NCI-H146 (cell line): ENCODE measurements around the gene FNDC11.

Experiments
- DNase-seq: peaks from one replicate; lab custom pipeline; 2025; lab: John Stamatoyannopoulos, UW

The FNDC11 gene

DNA sequence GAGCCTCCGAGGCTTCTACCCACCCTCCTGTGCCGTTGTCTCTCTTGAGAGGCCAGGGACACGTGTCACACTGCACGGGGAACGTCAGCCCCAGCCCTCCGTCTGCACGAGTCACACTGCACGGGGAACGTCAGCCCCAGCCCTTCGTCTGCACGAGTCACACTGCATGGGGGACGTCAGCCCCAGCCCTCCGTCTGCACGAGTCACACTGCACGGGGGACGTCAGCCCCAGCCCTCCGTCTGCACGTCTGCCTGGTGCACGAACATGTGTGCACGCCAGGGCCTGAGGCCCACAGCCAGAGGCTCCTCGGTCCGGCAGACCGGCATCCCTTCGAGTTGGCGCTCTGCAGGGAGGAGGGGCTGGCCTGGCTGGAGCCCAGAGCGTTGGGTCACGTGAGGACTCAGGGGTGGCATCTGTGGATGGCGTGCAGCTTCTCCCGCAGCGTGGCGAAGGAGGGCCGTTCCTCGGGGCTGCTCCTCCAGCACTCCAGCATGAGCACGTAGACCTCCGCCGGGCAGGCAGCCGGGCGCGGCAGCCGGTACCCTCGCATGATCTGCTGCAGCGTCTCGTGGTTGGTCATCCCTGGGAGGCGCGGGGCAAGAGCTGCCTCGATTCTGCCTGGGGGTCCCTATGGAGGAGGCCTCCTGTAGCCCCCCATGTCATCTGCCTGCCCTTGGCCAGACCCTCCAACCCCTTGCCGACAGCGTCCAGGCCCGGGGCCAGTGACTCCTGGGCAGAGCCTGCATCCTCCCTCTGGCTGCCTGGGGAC is 13.4 kb upstream of the FNDC11 start:
- no peak for DNase-seq

DNA sequence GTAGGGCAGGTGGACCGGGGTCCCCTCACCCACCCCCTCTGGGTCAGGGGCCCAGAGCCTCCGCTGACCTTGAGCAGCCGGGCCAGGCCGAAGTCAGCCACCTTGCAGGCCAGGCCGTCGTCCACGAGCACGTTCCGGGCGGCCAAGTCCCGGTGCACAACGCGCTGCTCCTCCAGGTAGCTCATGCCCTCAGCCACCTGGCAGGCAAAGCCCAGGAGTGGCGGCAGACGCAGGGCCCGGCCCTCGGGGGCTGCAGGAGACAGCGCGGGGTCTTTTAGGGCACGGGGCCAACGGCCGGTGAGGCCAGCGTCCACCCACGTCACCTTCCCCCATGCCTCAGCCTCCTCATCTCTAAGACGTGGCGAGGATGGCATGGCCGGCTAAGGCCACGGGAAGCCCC is 12.6 kb upstream of the FNDC11 start:
- DNase-seq = no peak

DNA sequence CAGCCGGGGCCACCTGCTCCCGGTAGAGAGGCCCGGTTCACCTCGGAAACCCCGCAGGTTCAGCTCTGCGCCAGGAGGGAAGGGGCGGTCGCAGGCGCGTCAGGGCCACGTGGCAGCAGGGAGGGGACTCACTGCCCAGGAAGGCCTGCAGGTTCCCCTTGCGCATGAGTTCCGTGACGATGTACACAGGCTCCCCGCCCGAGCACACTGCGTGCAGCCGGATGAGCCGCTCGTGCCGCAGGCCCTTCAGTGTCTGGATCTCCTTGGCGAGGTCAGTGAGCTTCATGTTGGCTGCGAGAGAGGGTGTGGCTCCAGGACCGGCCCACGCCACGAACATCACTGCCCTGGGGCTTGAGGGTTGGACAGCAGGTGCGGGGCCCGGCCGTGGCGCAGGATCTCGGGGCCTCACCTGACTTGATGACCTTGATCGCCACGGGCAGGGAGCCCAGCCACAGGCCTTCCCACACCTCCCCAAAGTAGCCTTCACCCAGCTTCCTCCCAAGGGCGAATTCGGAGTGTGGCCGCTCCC is 11.9 kb upstream of the FNDC11 start:
- no peak for DNase-seq

DNA sequence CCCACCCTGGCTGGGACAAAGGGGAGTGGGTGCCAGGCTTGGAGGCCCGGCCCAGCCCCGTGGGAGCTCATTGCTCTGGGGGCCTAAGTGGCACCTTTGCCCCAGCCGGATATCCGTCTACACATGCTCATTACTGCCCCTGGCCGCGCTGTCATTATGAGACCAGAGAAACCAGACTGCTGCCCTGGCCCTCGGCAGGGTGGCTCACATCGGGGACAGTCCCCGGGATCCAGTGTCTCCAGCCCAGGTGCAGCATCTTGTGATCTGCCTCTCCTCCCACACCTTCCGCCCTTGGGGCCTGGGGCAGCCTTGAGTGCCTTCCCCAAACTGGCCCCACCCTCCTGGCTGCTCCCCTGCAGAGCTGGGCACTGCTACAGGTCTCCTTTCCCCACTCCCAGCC is 11.3 kb upstream of the FNDC11 start:
- DNase-seq = no peak

DNA sequence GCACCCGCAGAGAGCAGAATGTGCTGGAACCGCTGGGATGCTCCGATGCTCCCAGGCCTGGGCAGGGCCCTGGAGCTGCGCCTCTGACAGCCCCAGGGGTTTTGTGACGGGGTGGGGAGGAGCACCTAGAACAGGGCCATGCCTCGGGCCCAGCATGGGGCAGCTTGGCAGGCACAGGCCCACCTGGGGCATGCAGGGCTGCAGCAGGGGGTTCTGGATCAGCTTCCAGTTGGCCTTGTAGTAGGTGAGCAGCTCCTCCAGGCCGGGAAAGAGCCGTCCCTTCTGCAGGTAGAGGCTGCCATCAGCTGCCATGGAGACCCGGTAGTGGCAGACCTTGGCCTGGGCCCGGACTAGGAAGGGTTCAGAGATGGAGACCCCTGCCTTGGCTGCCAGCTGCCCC is 10.8 kb upstream of the FNDC11 start:
- DNase-seq = no peak

DNA sequence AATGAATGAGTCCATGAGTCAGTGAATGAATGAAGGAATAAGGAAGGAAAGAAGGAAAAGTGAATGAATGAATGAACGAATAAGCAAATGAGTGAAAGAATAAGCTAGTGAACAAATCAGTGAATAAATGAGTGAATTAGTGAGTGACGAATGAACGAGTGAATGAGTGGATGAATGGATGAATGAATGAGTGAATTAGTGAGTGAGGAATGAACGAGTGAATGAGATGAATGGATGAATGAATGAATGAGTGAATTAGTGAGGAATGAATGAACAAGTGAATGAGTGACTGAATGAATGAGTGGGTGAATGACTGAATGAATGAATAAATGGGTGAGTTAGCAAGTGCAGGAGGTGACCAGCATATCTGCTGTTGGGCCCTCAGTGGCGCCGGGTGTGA is 10.2 kb upstream of the FNDC11 start:
- DNase-seq = no peak

DNA sequence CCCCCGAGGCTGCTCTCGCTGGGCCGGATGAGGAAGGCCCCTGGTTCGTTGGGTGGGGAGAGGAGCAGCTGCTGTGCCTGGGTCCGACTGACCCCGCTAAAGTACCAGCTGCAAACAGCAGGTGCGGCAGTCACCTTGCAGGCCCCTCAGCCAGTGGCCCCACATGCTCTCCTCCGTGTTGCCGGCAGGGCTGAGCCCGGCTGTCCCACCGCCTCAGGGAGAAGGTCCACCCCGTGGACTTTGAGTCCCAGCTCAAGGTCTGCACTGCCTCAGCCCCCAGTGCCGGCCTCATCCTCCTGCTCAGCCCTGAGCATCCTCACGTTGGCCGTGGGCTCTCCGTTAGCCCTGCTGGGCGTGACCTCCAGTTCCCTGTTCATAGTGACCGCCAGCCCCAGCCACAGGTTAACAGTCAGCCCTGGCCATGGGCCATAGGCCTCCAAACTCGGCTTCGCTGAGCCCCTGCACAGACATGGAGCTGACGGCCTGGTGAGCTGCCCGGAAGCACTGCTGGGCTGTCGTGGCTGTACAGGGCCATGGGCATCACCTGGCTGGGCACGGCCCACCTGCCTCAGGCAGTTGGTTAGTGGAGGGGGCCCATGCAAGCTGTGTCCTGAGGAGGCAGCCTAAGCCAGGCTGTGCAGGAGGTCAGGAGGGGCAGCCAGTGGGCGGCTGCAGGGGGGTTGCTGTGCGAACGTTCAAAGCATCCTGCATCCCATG is 9.6 kb upstream of the FNDC11 start:
- no peak for DNase-seq

DNA sequence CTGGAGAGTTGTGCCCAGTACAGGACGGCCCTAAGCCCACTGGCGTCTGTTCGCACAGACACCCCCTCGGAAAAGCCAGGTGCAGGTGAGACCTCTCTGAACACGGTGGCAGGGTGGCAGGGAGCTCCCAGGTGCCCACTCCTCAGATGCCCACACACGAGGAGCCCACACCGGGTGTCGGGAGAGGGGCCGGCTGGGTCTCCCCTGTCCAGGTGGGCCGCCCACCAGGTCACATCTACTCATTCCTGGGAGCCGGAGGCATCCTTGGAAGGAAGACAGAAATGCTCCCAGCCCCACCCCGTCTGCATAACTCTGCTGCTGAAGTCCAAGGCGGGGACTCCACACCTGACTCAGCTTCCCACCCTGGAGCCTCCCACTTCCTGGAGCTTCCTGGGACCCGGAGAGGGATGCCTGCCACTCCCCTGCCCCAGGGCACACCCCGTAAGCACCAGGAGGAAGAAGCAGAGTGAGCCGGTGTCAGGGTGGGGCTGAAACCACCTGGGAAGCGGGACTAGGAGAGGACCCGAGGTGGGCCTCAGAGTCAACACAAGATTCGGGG is 8.9 kb upstream of the FNDC11 start:
- no peak for DNase-seq

DNA sequence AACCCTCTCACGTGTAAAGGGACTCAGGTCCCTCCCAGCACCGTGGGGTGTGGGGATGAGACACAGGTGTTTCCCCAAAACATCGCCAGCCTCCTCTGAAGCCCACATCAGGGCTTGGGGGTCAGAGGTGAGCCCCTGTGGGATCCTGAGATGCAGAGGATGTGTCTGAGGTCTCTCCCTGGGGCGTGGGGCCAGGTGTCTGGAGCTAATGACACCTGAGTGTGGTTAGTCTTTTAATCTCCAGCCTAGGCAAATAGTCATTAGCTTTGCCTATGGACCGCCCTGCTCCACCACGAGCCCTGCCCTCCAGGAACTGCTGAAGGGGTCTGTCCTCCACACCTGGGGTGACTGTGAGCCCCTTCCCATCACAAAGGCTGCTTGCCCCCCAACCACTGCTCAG is 8.1 kb upstream of the FNDC11 start:
- peak; percentile 91 for DNase-seq

DNA sequence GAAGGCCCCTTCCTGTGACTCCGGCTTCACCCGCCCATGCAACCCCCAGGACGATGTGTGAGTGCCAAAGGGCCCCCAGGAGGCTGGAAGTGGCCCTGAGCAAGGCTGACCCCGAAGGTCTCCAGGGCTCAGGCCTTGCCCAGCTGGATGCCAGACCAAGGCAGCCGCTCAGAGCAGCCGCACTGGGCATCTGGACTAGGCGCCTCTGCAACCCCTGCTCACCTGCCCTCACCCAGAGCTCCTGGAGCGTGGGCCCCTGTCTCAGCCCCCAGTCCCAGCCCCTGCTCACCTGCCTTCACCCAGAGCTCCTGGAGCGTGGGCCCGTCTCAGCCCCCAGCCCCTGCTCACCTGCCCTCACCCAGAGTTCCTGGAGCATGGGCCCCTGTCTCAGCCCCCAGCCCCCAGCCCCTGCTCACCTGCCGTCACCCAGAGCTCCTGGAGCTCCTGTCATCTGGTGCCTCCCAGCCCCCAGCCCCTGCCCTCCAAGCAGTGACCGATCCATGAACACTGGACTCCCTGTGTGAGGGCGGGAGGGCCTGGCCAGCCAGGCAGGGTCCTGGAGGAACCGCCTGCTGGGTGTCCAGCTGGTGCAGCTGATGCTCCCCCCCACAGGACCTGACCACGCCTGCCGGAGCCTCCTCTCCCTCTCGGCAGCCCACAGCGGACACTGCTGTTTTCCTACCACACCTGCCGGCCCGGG is 7.6 kb upstream of the FNDC11 start:
- peak; percentile 94 for DNase-seq

DNA sequence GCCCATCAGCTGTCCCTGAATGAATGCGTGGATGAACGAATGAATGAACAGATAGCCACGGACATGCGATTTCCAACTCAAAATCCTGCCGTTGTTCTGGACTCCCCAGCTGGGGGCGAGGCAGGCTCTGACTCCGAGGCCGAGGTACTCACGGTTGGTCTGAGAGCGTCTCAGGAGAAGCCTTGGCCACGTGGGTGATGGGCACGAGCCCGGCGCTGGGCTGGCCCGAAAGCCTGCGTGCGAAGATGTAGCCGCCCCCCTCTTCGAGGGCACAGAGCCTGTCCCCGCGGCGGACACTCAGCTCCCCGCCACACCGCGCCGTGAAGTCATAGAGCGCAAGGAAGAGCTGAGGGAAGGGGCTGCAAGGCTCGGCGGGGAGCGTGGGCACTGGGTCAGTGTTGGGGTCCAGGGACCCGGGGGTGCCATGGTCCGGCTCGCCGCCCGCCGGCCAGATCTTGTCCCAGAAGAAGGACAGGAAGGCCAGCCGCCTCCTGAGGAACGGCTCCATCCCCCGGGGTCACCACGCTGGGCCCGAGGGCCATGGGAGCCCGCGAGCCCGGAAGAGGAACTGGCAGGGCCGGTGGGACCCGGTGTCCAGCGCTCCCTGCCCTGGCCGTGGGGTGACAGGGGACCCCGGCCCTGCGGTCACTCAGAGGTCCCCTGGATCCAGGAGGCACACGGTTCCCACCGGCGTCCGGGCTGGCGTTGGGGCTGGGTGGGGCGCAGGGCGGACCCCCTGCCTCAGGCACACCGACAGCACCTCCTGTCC is 6.8 kb upstream of the FNDC11 start:
- DNase-seq = no peak

DNA sequence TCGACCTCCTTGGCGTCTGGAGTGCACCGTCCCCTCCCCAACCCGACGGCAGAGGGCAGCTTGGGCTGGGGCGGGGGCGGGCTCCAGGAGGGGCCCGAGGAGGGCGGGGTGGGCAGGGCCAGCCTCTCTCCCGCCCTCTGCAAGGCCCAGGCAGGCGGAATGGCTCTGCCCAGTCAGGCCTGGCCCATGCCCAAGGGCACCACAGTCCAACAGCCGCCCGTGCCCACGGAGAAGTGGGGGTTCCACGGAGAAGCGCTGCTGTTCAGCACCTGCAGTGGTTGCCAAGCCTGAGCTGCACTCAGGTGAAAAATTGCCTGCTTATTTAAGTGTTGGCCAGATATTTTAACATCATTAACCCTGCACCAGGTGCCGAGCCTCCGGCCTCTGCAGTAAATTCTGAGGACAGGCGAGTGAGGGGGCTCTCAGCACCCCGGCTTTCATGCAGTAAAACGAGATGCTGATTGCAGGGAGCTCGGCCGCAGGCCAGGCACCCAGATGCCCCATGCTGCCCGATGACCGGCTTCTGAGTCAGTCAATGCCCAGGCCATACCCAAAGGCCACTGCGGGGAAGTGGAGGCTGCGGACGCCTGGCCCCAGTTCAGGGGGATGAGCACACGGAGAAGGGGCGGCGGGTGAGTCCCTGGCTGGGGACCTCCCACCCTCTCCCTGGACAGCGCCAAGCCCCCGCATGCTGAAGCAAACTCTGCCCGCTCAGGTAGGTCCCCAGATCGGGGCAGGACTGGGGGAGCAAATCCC is 6.1 kb upstream of the FNDC11 start, which contains the start of gene SRMS:
SRMS (minus strand) TSS at position 25 of the 756 bp plus-strand sequence. CDS start 286 bp downstream, outside the sequence.
- DNase-seq = peak; percentile 50

DNA sequence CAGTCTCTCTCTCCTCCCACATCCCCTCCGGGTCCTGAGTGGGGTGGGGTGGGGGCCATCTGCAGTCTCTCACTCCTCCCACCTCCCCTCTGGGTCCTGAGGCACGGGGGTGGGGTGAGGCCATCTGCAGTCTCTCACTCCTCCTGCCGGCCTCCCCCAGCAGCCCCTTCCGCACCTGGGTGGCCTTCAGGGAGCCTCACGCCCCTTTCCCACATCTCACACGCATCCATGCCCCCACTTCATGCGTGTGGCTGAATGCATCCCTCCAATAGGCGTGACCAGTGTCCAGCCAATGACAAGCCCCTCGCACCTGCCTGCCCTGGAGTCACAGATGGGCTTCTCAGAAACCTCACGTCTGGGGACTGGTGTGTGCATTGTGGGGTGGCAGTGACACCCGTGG is 5.4 kb upstream of the FNDC11 start:
- no peak for DNase-seq

DNA sequence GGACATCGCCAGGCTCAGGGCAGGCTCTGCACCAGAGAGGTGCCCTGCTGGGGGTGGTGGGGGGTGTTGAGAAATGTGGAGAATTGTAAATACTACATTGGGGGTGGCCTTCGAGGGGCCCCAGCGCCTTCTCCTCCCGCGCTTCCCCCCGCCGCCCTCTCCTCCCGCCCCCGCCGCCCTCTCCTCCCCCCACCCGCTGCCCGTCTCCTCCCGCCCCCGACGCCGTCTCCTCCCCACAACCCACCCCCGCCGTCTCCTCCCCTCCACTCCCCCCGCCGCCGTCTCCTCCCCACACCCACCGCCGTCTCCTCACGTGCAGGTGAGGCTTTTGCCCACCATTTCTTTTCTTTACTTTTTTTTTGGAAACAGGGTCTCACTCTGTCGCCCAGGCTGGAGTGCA is 4.9 kb upstream of the FNDC11 start:
- no peak for DNase-seq

DNA sequence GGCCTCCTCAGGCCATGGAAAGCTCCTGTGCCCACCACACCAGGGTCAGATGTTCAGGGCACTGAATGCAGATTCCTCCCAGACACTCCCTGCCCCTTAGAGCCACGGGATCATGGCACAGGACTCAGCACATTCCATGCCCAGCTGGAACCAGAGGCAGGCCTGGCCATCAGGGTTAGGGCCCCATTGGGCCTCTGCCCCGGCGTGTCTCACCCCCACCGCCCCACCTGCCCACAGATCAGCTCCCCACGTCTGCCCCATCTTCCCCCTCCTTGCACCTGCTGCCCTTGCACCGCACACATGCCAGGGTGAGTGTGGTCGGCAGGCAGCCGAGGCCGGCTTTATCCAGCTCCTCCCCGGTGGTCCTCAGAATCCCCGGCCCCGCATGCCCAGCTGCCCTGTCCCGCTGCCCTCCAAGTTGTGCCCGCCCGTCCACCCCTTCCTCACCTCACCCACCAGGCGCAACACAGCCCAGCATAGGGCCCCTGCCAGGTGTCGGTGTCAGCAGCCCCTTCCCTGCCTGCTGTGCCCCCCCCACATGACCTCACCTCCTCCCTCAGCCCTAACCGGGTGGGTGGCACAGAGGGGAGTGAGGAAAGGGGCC is 4.2 kb upstream of the FNDC11 start:
- no peak for DNase-seq

DNA sequence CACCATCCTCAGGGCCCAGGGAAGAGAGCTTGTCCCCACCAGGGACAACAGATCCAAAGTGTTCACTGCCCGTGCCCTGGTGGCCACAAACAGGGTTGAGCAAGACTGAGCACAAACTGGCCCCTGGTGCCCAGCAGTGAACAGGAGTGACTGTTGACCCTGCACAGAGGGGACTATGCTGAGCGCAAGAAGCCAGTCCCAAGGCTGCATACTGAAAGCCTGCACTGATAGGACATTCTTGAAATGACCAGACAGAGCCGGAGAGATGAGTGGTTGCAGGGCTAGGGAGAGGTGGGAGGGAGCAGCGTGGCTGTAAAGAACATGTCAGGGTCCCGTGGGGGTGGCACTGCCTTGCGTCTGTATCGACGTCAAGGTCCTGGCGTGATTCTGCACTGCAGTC is 2.9 kb upstream of the FNDC11 start:
- no peak for DNase-seq

DNA sequence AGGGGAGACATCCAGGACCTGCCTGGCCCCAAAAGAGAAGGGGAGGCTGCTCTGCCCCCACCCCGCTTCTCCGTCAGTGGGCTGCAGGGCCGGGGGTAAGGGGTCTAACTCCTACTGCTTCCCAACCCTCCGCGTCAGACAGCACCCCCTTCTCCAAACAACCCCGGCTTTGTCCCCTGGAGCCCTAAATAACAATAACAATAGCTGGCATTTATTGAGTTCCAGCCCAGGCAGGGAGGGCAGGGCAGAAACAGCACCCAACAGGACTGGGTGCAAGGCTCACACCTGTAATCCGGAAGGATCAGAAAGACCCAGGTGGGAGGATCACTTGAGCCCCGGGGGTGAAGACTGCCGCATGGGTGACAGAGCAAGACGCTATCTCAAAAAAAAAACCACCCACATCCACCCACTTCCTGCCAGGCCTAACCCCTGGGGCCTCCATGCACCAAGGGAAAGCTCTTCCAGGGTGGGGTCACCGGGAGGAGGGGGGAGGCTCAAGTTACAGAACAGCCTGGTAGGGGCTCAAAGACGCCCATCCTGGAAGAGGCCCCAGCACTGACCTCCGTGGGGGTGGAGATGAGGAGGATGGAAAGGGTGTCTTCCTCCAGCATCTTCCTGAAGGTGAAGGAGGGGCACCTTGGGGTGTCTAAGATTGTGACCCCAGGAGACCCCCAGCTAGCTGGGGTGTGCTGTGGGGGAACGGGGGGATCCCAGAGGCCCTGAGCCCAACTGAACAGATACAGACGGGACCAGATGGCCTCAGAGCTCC is 1.3 kb upstream of the FNDC11 start:
- DNase-seq = peak; percentile 58

DNA sequence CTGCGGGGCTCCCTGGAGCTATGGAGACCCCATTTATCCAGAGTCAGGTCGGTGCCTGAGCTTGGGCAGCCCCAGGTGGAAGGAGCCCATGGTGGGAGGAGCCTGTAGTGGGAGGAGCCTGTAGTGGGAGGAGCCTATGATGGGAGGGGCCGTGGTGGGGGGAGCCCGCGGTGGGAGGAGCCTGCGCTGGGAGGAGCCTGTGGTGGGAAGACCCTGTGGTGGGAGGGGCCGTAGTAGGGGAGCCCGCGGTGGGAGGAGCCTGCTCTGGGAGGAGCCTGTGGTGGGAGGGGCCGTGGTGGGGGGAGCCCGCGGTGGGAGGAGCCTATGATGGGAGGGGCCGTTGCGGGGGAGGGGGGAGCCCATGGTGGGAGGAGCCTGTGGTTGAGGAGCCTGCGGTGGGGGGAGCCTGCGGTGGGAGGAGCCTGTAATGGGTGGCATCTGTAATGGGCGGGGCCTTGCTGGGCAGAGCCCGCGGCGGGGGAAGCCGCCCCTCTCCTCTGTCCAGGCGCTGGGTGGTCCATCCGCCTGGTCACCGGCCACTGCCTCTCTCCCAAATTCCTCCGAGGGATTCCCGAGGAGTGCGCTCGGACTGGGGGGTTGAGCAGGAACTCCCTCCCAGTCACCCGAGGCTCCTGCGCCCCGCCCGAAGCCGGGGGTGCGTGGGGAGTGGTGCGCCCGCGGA is 567 bp upstream of the FNDC11 start:
- DNase-seq = peak; percentile 87
